Ascending aorta (tissue), 2 donors: ENCODE results near the gene SLC48A1. TPM values are rescaled to one million over a fixed set of nuclear protein-coding genes. Genes with fewer than 3 reads are reported as not detected.
A peak's percentile ranks its signal among the peaks of the same experiment; 100 is the strongest.

Experiments
- DNase-seq, 2 donors: peaks; one replicate each; pipeline ENCODE4 v3.0.0-alpha.2; 2019; ENCODE audit warnings: low spot score in 2 of 2
- H3K27ac ChIP-seq, 2 donors: fragments of 200-600 bp; sonication (generic); one replicate each; pipeline ENCODE4 v1.5.1; 2016 to 2017; ENCODE audit warnings: mild to moderate bottlenecking in 1 of 2
- H3K27me3 ChIP-seq: fragments of 200-600 bp; sonication (generic); one replicate; pipeline ENCODE4 v1.5.1; 2017
- H3K36me3 ChIP-seq, 2 donors: fragments of 200-600 bp; sonication (generic); one replicate each; pipeline ENCODE4 v1.5.1; 2016
- H3K4me1 ChIP-seq, 2 donors: fragments of 200-600 bp; sonication (generic); one replicate each; pipeline ENCODE4 v1.5.1; 2016 to 2017; ENCODE audit warnings: mild to moderate bottlenecking in 1 of 2
- H3K4me3 ChIP-seq, 2 donors: fragments of 200-600 bp; sonication (generic); one replicate each; pipeline ENCODE4 v1.5.1; 2016 to 2017; ENCODE audit warnings: mild to moderate bottlenecking in 1 of 2
- H3K9me3 ChIP-seq, 2 donors: fragments of 200-600 bp; sonication (generic); one replicate each; pipeline ENCODE4 v1.5.1; 2016
- CTCF ChIP-seq, 3 experiments: fragments of 200-600 bp in 2 of 3; fragments of 450-650 bp in 1 of 3; sonication (generic) in 2 of 3; IDR thresholded peaks; one replicate each; pipeline ENCODE4 v1.5.1; 2016 to 2019; ENCODE audit warnings: antibody characterized with exemption in 3 of 3, mild to moderate bottlenecking in 1 of 3, moderate library complexity in 1 of 3
- intact Hi-C: fragments of 100-400 bp; cut with DNase I; formaldehyde crosslinking; loops from one replicate; pipeline ENCODE4 v1.15.1; 2023
- total RNA-seq: library from RNA; depleted of rRNA; stranded (reverse); fragments of >200 nt; gene quantifications from one replicate; pipeline ENCODE4 v1.1.0, GENCODE V29; 2016

The SLC48A1 gene
- total RNA-seq, 1 donor from 2014 or later: 144 TPM

DNA sequence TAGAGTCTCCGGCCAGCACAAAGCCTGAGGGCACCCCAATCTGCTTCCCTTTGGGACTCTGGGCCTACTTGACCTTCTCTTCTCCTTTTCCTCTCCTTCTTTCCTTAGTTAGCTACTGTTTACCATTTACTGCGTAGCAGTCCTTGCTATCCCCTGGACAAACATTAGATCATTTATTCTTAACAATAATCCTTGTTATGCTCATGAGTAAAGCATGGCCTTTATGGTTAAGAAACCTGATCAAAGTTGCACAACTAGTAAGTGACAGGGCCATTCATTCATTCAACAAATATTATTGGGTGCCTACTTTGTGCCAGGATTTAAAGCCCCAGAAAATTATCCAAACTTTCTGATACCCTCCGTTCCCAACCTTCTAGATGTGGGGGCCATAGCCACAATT is 49.8 kb downstream of the SLC48A1 start:
- H3K4me3 ChIP-seq: no peak overlapping the region
- no peaks in the 10 kb centered on the region for H3K27me3 ChIP-seq
- peak overlapping the region; percentile 97 for H3K27ac ChIP-seq
- no peaks in the 10 kb centered on the region for H3K36me3 ChIP-seq
- intact Hi-C loops: loop anchor here (5.0 to 10.0 kb wide), 3 partner anchors 374 to 1451 kb away; partner anchors contain the start of gene SLC38A2
- no peak for TF ChIP-seq CTCF (IDR thresholded peaks at IDR 0.05)
- H3K9me3 ChIP-seq: no peaks in the 10 kb centered on the region
- peaks cover 32 to 65% of the 10 kb centered on the region in 2 donors for H3K4me1 ChIP-seq
- DNase-seq: no peak

DNA sequence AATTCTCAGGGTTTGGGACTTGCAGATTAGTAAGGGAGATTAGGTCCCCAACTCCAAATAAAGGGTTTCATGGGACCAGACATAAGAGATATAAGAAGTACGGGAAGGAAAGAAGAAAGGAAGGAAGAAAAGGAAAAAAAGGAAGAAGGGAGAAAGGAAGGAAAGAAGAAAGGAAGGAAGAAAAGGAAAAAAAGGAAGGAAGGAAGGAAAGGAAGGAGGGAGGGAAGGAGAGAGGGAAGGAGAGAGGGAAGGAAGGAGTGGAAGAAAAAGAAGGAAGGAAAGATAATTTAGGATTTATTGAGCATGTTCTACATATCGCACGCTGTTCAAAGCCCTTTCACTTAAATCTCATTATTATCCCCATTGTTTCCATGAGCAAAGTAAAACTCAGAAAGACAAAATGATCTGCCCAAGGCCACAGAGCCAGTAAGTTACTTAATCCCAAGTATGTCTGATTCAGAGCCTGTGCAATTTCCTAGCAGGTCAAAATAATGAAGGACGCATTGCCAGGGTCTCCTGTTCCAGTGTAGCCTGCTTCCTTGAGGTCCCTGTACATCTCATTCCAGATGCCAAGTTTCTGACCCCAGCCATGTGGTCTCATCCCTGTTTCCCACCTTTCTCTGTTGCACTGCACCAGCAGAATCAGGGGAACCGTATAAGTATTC is 50.5 kb downstream of the SLC48A1 start:
- Histone ChIP-seq H3K27ac (peak overlapping the region; percentile 97), H3K4me3 (no peak overlapping the region), H3K36me3 (no peaks in the 10 kb centered on the region), H3K4me1 (peaks cover 35 to 70% of the 10 kb centered on the region in 2 donors), H3K9me3 (no peaks in the 10 kb centered on the region), H3K27me3 (no peaks in the 10 kb centered on the region)
- TF ChIP-seq CTCF (IDR thresholded peaks at IDR 0.05): no peak
- no peak for DNase-seq
- intact Hi-C loops: loop anchor here (5.0 to 10.0 kb wide), 3 partner anchors 374 to 1451 kb away; partner anchors contain the start of gene SLC38A2

DNA sequence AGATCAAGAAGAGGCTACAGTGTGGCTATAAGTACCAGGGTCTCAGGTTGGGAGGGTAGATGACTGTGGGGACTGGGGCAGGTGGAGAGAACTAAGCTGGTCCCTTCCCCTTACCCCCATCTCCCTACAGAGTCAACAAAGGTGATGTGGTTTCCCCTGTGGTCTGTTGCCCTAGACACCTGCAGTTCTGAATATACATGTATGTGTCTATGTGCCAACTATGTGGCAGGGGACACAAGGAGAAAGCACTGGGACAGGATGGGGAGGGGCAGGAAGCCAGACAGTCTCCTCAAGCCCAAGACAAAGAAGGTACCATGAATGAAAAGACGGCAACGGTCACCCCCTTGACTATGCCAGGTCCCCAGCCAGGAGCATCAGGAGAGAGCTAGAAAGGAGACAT is 51.2 kb downstream of the SLC48A1 start:
- Histone ChIP-seq H3K4me1 (peaks cover 35 to 76% of the 10 kb centered on the region in 2 donors), H3K27ac (peak overlapping the region; percentile 97), H3K9me3 (no peaks in the 10 kb centered on the region), H3K36me3 (no peaks in the 10 kb centered on the region), H3K27me3 (no peaks in the 10 kb centered on the region), H3K4me3 (no peak overlapping the region)
- DNase-seq: no peak
- intact Hi-C loops: loop anchor here (5.0 to 10.0 kb wide), 3 partner anchors 373 to 1452 kb away; partner anchors contain the start of gene SLC38A2
- TF ChIP-seq CTCF (IDR thresholded peaks at IDR 0.05): no peak

DNA sequence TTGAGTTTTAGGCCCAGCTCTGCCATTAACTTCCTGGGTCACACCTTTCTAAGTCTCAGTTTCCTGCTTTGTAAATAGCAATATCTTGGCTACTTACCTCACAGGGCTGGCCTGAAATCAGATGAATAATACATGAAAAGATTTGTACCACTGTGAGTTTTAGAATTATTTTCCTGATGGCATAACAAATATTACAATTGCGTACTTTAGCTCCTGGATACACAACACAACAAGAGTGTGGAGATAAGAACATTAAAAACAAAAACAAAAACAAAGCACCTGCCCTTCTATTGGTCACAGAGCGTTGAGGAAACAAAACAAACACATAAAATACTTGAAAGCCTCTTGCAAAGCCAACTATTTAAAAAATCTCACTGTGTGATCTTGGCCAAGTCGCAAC is 51.6 kb downstream of the SLC48A1 start:
- TF ChIP-seq CTCF (IDR thresholded peaks at IDR 0.05): no peak
- no peak for DNase-seq
- Histone ChIP-seq H3K9me3 (no peaks in the 10 kb centered on the region), H3K36me3 (no peaks in the 10 kb centered on the region), H3K27ac (peak overlapping the region; percentile 97), H3K27me3 (no peaks in the 10 kb centered on the region), H3K4me1 (peaks cover 35 to 81% of the 10 kb centered on the region in 2 donors), H3K4me3 (no peak overlapping the region)
- intact Hi-C loops: loop anchor here (1.0 to 10.0 kb wide), 4 partner anchors 12 to 1452 kb away; partner anchors contain the start of gene SLC38A2

DNA sequence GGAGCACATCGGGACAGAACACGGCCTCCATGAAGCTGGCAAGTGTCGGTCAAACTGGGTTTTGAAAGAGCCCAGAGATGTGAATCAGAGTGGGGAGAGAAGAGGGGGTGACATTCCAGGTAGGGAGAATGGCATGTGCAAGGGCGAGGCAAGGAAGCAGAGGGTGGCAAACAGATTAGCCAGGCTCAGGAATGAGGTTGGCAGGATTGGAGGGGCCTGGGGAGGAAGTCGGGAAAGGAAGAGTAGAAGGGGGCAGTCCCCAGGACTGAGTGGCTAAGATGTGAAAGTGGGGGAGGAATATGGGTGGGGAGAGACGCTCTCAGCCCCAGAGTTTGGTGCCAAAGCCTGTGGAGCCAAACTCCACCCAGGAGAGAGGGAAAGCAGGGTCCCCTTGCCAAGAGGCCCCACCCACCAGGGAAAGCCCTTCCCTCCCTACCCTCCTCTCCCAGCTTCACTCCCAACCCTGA is 52.2 kb downstream of the SLC48A1 start:
- peak in 1 of 2 donors; percentile 84 for DNase-seq
- peak overlapping the region; percentile 97 for H3K27ac ChIP-seq

More for the DNA sequence above, 52.2 kb downstream of the SLC48A1 start:
- Histone ChIP-seq H3K4me3 (peak overlapping the region in 1 of 2 donors; percentile 30), H3K27me3 (no peaks in the 10 kb centered on the region), H3K4me1 (peaks cover 35 to 81% of the 10 kb centered on the region in 2 donors), H3K9me3 (no peaks in the 10 kb centered on the region), H3K36me3 (no peaks in the 10 kb centered on the region)
- no peak for TF ChIP-seq CTCF (IDR thresholded peaks at IDR 0.05)
- intact Hi-C loops: loop anchor here (1.0 to 10.0 kb wide), 2 partner anchors 13 to 720 kb away; no protein-coding TSS in a partner anchor
